22Rv1 (cell line): ENCODE data around the gene ARHGAP27.

Source experiments
- CTCF ChIP-seq: fragments of 450-650 bp; IDR thresholded peaks from 2 replicates; pipeline ENCODE4 v1.5.1; 2017; ENCODE audit warnings: mild to moderate bottlenecking
- ZFX ChIP-seq: fragments of 450-650 bp; IDR thresholded peaks from 2 replicates; pipeline ENCODE4 v1.6.1; 2017; ENCODE audit warnings: antibody characterized with exemption, borderline replicate concordance

GRCh38 chr17:45357364-45357997 lies 75.2 kb downstream of the ARHGAP27 start:
- no peak for TF ChIP-seq CTCF
- TF ChIP-seq ZFX: no peak
